Measurements from ENCODE around the gene FLVCR2.

DNA sequence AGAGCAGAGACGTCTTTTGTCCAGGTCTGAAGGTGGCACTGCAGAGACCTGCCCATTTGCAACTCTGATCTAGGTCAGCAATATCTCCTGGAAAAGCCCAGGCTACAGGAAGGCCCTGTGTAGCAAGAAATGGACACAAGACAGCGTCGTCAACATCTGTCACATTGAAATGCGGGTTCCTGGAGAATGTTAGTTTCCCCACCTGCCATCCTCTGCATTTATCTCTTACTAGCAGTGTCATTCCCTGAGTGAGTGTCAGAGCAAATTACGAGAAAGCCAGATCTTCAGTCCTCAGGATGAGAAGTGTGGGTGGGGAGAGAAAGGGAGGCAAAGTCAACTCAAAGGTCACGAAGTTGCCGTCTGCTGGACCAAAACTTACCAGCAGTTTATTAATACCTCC, 27.4 kb upstream of the FLVCR2 start:
- TF ChIP-seq ELF4 (IDR thresholded peaks at IDR 0.05) (no peak), SP1 (IDR thresholded peaks at IDR 0.05) (no peak), SUZ12 (IDR thresholded peaks at IDR 0.05) (no peak), TARDBP (IDR thresholded peaks at IDR 0.05) (no peak), ZNF384 (IDR thresholded peaks at IDR 0.05) (no peak), ARNT (IDR thresholded peaks at IDR 0.05) (no peak), FOXM1 (IDR thresholded peaks at IDR 0.05; ENCODE audit: borderline replicate concordance) (no peak), FOXK2 (IDR thresholded peaks at IDR 0.05) (no peak), L3MBTL2 (conservative IDR thresholded peaks at IDR 0.05) (no peak), NFRKB (IDR thresholded peaks at IDR 0.05) (no peak), HDGF (IDR thresholded peaks at IDR 0.05; ENCODE audit: borderline replicate concordance) (no peak), FOXA1 (IDR thresholded peaks at IDR 0.05) (no peak), CTBP1 (IDR thresholded peaks at IDR 0.05; ENCODE audit: borderline replicate concordance) (no peak)
- TF ChIP-seq, protein P1, sequence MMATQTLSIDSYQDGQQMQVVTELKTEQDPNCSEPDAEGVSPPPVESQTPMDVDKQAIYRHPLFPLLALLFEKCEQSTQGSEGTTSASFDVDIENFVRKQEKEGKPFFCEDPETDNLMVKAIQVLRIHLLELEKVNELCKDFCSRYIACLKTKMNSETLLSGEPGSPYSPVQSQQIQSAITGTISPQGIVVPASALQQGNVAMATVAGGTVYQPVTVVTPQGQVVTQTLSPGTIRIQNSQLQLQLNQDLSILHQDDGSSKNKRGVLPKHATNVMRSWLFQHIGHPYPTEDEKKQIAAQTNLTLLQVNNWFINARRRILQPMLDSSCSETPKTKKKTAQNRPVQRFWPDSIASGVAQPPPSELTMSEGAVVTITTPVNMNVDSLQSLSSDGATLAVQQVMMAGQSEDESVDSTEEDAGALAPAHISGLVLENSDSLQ (IDR thresholded peaks at IDR 0.05): no peak

Measured in HEK293T (cell line).